Measurements from ENCODE around the gene TMEM132D.

Gene TMEM132D

GRCh38 chr12:129207084-129207483 lies 696.7 kb downstream of the TMEM132D start:
- no peaks in the 10 kb centered on the region for H3K27me3 ChIP-seq (replicated peaks; ENCODE audit: control insufficient read depth, insufficient read depth, low read length)
- DNase-seq (ENCODE audit: extremely low read depth, insufficient read length) = no peak
- H3K4me3 ChIP-seq (replicated peaks; ENCODE audit: low read depth, low read length) = no peak overlapping the region
- TF ChIP-seq CTCF (IDR thresholded peaks at IDR 0.05; ENCODE audit: insufficient read depth, low read length, poor library complexity, severe bottlenecking) = no peak
- H3K36me3 ChIP-seq (ENCODE audit: control insufficient read depth, insufficient read depth, low read length) = no peaks in the 10 kb centered on the region

GRCh38 chr12:129203456-129203855 lies 700.4 kb downstream of the TMEM132D start:
- H3K4me3 ChIP-seq (replicated peaks; ENCODE audit: low read depth, low read length) = no peak overlapping the region
- no peaks in the 10 kb centered on the region for H3K27me3 ChIP-seq (replicated peaks; ENCODE audit: control insufficient read depth, insufficient read depth, low read length)
- DNase-seq (ENCODE audit: extremely low read depth, insufficient read length) = no peak
- H3K36me3 ChIP-seq (ENCODE audit: control insufficient read depth, insufficient read depth, low read length) = no peaks in the 10 kb centered on the region
- no peak for TF ChIP-seq CTCF (IDR thresholded peaks at IDR 0.05; ENCODE audit: insufficient read depth, low read length, poor library complexity, severe bottlenecking)

GRCh38 chr12:129202109-129202814 lies 701.6 kb downstream of the TMEM132D start:
- no peaks in the 10 kb centered on the region for H3K36me3 ChIP-seq (ENCODE audit: control insufficient read depth, insufficient read depth, low read length)
- no peak overlapping the region for H3K4me3 ChIP-seq (replicated peaks; ENCODE audit: low read depth, low read length)
- H3K27me3 ChIP-seq (replicated peaks; ENCODE audit: control insufficient read depth, insufficient read depth, low read length) = no peaks in the 10 kb centered on the region
- TF ChIP-seq CTCF (IDR thresholded peaks at IDR 0.05; ENCODE audit: insufficient read depth, low read length, poor library complexity, severe bottlenecking) = no peak
- no peak for DNase-seq (ENCODE audit: extremely low read depth, insufficient read length)

- no peak for DNase-seq (ENCODE audit: extremely low read depth, insufficient read length)
- no peak for TF ChIP-seq CTCF (IDR thresholded peaks at IDR 0.05; ENCODE audit: insufficient read depth, low read length, poor library complexity, severe bottlenecking)
These were observed 702.8 kb downstream of the TMEM132D start for GRCh38 chr12:129201029-129201428.

GRCh38 chr12:129200576-129200975 lies 703.2 kb downstream of the TMEM132D start:
- no peaks in the 10 kb centered on the region for H3K27me3 ChIP-seq (replicated peaks; ENCODE audit: control insufficient read depth, insufficient read depth, low read length)
- no peak for TF ChIP-seq CTCF (IDR thresholded peaks at IDR 0.05; ENCODE audit: insufficient read depth, low read length, poor library complexity, severe bottlenecking)
- no peak for DNase-seq (ENCODE audit: extremely low read depth, insufficient read length)
- no peak overlapping the region for H3K4me3 ChIP-seq (replicated peaks; ENCODE audit: low read depth, low read length)
- H3K36me3 ChIP-seq (ENCODE audit: control insufficient read depth, insufficient read depth, low read length) = no peaks in the 10 kb centered on the region

More at GRCh38 chr12:129201029-129201428, 702.8 kb downstream of the TMEM132D start:
- no peaks in the 10 kb centered on the region for H3K36me3 ChIP-seq (ENCODE audit: control insufficient read depth, insufficient read depth, low read length)
- H3K27me3 ChIP-seq (replicated peaks; ENCODE audit: control insufficient read depth, insufficient read depth, low read length) = no peaks in the 10 kb centered on the region
- no peak overlapping the region for H3K4me3 ChIP-seq (replicated peaks; ENCODE audit: low read depth, low read length)

- no peak for TF ChIP-seq CTCF (IDR thresholded peaks at IDR 0.05; ENCODE audit: insufficient read depth, low read length, poor library complexity, severe bottlenecking)
- Histone ChIP-seq H3K27me3 (replicated peaks; ENCODE audit: control insufficient read depth, insufficient read depth, low read length) (no peaks in the 10 kb centered on the region), H3K36me3 (ENCODE audit: control insufficient read depth, insufficient read depth, low read length) (no peaks in the 10 kb centered on the region), H3K4me3 (replicated peaks; ENCODE audit: low read depth, low read length) (no peak overlapping the region)
- no peak for DNase-seq (ENCODE audit: extremely low read depth, insufficient read length)
These were observed 706.9 kb downstream of the TMEM132D start for GRCh38 chr12:129196927-129197326.

All from GM06990 (cell line).